WTC11 (cell line): ENCODE measurements around the gene RELL1.

ENCODE experiments used
- AFF4 ChIP-seq: sonication (generic); formaldehyde crosslinking; IDR thresholded peaks from 2 replicates; pipeline ENCODE4 v1.8.1; 2023; ENCODE audit warnings: mild to moderate bottlenecking, missing genetic modification reagents, borderline replicate concordance
- CREB1 ChIP-seq: sonication (generic); formaldehyde crosslinking; IDR thresholded peaks from 2 replicates; pipeline ENCODE4 v1.8.0; 2023; ENCODE audit warnings: mild to moderate bottlenecking, missing genetic modification reagents
- MAX ChIP-seq: sonication (generic); formaldehyde crosslinking; IDR thresholded peaks from 2 replicates; pipeline ENCODE4 v1.8.0; 2022; ENCODE audit warnings: mild to moderate bottlenecking, missing genetic modification reagents
- MLX ChIP-seq: sonication (generic); formaldehyde crosslinking; IDR thresholded peaks from 2 replicates; pipeline ENCODE4 v1.8.1; 2023; ENCODE audit warnings: mild to moderate bottlenecking, missing genetic modification reagents, moderate library complexity
- PRRX2 ChIP-seq: fragments of 250-450 bp; sonication (Bioruptor Pico); IDR thresholded peaks from 2 replicates; pipeline ENCODE4 v1.8.0; 2021; ENCODE audit warnings: mild to moderate bottlenecking
- ZBTB21 ChIP-seq: sonication (generic); formaldehyde crosslinking; IDR thresholded peaks from 2 replicates; pipeline ENCODE4 v1.8.1; 2023; ENCODE audit warnings: mild to moderate bottlenecking, missing genetic modification reagents, borderline replicate concordance
- ZNF138 ChIP-seq: sonication (generic); formaldehyde crosslinking; conservative IDR thresholded peaks from 2 replicates; pipeline ENCODE4 v1.8.1; 2022; ENCODE audit warnings: mild to moderate bottlenecking, moderate library complexity, missing genetic modification reagents
- TF ChIP-seq, protein P1 (sequence below): fragments of 250-450 bp; sonication (Bioruptor Pico); IDR thresholded peaks from 2 replicates; pipeline ENCODE4 v1.9.0; 2021; ENCODE audit warnings: mild to moderate bottlenecking
- TF ChIP-seq, protein P2 (sequence below): fragments of 200-600 bp; IDR thresholded peaks from 2 replicates; pipeline ENCODE4 v1.8.0; 2022; ENCODE audit warnings: antibody characterized with exemption
- TF ChIP-seq, protein P3 (sequence below): sonication (generic); formaldehyde crosslinking; IDR thresholded peaks from 2 replicates; pipeline ENCODE4 v1.8.1; 2022; ENCODE audit warnings: low read depth, missing genetic modification reagents, borderline replicate concordance

DNA sequence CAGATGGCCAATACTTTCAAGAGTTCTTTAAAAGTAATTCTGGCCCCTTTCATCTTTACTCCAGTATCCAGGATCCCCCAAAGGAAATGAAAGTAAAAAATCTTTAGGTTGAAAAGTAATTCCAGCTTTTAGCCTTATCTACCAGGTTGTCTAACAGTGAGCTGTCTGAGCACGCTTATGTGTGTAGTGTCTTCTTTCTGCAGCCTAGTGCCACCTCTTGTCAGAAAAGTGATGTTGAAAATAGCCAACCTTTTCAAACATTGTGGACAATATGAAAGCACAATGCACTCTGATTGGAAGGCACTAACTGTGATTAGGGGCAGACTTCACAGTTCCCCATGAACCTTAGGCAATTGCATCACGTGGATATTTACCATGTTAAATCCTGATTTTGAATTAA, 92.1 kb downstream of the RELL1 start:
- TF ChIP-seq, protein P1, sequence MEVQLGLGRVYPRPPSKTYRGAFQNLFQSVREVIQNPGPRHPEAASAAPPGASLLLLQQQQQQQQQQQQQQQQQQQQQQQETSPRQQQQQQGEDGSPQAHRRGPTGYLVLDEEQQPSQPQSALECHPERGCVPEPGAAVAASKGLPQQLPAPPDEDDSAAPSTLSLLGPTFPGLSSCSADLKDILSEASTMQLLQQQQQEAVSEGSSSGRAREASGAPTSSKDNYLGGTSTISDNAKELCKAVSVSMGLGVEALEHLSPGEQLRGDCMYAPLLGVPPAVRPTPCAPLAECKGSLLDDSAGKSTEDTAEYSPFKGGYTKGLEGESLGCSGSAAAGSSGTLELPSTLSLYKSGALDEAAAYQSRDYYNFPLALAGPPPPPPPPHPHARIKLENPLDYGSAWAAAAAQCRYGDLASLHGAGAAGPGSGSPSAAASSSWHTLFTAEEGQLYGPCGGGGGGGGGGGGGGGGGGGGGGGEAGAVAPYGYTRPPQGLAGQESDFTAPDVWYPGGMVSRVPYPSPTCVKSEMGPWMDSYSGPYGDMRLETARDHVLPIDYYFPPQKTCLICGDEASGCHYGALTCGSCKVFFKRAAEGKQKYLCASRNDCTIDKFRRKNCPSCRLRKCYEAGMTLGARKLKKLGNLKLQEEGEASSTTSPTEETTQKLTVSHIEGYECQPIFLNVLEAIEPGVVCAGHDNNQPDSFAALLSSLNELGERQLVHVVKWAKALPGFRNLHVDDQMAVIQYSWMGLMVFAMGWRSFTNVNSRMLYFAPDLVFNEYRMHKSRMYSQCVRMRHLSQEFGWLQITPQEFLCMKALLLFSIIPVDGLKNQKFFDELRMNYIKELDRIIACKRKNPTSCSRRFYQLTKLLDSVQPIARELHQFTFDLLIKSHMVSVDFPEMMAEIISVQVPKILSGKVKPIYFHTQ (CRISPR knock-in tag), result no peak
- TF ChIP-seq MLX (CRISPR knock-in tag) (no peak), CREB1 (CRISPR knock-in tag) (no peak), PRRX2 (CRISPR knock-in tag) (no peak), ZNF138 (CRISPR knock-in tag) (no peak), AFF4 (CRISPR knock-in tag) (no peak), ZBTB21 (CRISPR knock-in tag) (no peak), MAX (CRISPR knock-in tag) (no peak)
- TF ChIP-seq, protein P2, sequence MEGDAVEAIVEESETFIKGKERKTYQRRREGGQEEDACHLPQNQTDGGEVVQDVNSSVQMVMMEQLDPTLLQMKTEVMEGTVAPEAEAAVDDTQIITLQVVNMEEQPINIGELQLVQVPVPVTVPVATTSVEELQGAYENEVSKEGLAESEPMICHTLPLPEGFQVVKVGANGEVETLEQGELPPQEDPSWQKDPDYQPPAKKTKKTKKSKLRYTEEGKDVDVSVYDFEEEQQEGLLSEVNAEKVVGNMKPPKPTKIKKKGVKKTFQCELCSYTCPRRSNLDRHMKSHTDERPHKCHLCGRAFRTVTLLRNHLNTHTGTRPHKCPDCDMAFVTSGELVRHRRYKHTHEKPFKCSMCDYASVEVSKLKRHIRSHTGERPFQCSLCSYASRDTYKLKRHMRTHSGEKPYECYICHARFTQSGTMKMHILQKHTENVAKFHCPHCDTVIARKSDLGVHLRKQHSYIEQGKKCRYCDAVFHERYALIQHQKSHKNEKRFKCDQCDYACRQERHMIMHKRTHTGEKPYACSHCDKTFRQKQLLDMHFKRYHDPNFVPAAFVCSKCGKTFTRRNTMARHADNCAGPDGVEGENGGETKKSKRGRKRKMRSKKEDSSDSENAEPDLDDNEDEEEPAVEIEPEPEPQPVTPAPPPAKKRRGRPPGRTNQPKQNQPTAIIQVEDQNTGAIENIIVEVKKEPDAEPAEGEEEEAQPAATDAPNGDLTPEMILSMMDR, result no peak
- TF ChIP-seq, protein P3, sequence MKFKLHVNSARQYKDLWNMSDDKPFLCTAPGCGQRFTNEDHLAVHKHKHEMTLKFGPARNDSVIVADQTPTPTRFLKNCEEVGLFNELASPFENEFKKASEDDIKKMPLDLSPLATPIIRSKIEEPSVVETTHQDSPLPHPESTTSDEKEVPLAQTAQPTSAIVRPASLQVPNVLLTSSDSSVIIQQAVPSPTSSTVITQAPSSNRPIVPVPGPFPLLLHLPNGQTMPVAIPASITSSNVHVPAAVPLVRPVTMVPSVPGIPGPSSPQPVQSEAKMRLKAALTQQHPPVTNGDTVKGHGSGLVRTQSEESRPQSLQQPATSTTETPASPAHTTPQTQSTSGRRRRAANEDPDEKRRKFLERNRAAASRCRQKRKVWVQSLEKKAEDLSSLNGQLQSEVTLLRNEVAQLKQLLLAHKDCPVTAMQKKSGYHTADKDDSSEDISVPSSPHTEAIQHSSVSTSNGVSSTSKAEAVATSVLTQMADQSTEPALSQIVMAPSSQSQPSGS, result no peak
